ENCODE data around the gene TBX4.

TBX4 gene

DNA sequence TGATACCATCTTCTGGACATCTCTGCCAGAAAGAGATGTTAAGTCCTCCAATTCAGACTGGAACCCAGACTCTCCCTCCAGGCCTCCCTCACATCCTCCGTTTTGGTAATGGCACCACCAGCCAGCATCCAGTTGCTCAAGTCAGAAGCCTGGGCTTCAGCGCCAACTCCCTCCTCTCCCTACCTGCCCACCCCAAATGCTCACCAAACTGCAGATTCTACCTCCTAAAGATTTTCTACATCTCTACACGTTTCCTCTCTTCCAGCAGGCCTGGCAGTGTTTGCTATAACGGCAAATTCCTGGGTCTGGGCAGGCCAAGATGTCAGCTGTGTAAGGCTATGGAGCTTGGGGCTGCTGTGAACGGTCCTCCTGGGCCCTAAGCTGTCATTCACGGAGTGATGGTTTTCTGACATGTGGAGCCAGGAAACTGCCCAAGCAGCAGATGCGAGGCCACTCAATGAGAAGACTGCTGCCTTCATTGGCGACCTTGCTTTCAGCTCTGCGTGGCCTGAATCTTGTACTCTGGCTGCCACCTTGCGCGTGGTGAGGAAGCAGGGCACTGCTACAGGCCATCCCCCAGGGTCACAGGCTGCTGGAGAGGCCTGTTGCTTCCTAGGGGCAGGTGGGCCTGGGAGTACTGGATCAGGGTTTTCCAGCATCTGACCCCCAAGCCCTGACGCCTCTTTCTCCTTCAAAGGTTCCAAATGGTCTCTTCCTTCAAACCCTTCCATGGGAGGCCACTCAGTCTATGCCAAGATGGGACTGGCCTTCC is 37.7 kb downstream of the TBX4 start:
- TF ChIP-seq GATA3 (IDR thresholded peaks at IDR 0.05; ENCODE audit: low read depth, low read length), result no peak
- TF ChIP-seq GATA2 (IDR thresholded peaks at IDR 0.05; ENCODE audit: low read depth, low read length), result no peak

- TF ChIP-seq GATA3 (IDR thresholded peaks at IDR 0.05; ENCODE audit: low read depth, low read length) (no peak), GATA2 (IDR thresholded peaks at IDR 0.05; ENCODE audit: low read depth, low read length) (no peak)
These were observed 38.3 kb downstream of the TBX4 start for GRCh38 chr17:61490540-61490975.

DNA sequence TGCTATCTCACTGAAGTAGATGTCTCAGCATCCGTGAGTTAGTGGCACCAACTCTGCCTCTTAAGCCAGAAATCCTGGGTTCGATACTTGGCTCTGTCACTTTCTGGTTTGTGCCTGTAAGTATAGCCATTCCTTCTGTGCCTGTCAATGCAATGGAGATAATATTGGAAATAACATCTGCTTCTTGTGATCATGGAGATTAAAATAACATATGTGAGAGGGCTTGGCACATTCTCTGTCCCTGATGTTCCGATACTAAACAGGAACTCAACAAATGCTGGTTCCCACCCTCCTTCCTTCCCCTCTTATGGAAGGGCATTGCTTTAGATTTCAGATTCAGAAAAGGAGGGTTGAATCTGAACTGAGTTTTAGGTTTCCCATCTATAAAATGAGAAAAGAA is 39.8 kb downstream of the TBX4 start:
- TF ChIP-seq GATA3 (IDR thresholded peaks at IDR 0.05; ENCODE audit: low read depth, low read length), result peak; percentile 92
- peak; percentile 91 for TF ChIP-seq GATA2 (IDR thresholded peaks at IDR 0.05; ENCODE audit: low read depth, low read length)

DNA sequence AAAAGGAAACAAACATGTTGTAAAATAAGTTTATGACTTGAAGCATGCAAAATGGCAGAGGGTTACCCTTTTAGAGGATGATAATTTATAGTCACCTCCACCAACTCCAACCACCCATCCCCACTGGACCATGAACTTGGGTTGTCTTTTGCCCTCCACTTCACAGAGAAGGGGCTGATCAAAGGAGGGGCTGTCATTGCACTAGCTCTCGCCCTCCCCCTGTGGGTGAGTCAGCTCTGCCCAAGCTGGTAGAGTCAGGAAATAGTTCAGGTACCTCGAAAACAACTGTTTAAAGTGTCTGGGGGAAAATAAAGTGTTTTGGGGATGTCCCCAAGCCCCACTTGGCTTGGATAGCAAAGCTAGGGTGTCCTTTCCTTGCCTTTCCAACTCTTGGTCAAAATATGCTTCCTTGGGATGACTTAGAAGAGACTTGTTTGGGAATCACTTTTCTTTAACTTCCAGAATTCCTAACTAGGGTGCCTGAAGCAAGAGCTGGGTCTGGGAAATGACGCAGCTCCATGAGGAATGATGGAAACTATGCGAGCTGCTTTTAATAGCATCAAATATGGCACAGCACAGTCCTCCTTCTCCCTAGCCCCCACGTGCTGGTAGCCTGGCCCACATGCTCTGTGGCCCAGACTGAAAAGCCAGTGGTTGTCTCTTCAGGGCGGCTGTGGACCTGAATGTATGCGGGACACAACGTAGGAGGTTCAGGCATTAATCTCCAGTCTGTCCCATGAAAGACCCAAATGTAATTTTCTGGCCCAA is 40.7 kb downstream of the TBX4 start:
- no peak for TF ChIP-seq GATA2 (IDR thresholded peaks at IDR 0.05; ENCODE audit: low read depth, low read length)
- no peak for TF ChIP-seq GATA3 (IDR thresholded peaks at IDR 0.05; ENCODE audit: low read depth, low read length)

DNA sequence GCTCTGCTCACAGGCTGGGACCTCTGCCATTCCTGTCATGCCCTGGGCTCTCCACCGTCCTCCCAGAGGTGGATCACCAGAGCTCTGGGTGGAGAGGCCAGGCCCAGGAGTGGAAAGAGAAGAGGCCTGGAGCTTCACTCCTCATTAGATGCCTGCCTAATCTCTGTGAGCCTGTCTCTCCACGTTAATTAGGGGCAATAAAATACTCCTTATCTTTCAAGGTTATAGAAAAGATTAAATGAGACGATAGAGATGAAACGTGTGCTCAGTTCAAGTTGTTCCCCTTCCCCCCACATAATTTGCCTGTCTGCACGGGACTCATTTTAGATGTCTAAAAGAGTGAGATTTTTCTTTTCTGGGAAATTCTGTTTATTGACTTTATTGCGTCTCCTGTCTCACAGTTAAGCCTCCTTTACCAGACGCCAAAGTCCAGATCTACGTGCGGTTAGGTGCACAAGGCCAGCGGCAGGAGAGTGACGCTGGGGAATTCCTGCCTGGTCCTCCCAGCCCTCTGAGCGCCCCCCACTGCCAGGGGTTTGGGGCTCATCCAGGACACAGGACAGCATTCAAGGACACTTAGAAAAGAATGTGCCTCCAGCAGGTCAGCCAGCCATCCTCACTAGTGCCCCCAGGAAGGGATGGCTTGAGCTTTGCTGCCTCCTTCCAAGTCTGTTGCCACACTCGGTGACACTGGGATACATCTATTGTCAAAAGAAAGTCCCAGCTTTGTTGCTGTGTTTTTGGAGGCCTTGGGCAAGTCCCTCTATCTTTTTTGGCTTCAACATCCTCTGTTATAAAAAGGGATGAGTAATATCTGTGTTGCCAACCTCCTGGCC is 42.3 kb downstream of the TBX4 start:
- peak; percentile 40; the same call in 1 of the 2 replicates for TF ChIP-seq GATA2 (IDR thresholded peaks at IDR 0.05; ENCODE audit: low read depth, low read length)
- TF ChIP-seq GATA3 (IDR thresholded peaks at IDR 0.05; ENCODE audit: low read depth, low read length), result no peak

GRCh38 chr17:61495161-61495857 is 43.1 kb downstream of the TBX4 start:
- no peak for TF ChIP-seq GATA2 (IDR thresholded peaks at IDR 0.05; ENCODE audit: low read depth, low read length)
- TF ChIP-seq GATA3 (IDR thresholded peaks at IDR 0.05; ENCODE audit: low read depth, low read length), result no peak

- TF ChIP-seq GATA2 (IDR thresholded peaks at IDR 0.05; ENCODE audit: low read depth, low read length), result no peak
- TF ChIP-seq GATA3 (IDR thresholded peaks at IDR 0.05; ENCODE audit: low read depth, low read length), result no peak
These were observed 44.1 kb downstream of the TBX4 start for GRCh38 chr17:61496174-61496956.

DNA sequence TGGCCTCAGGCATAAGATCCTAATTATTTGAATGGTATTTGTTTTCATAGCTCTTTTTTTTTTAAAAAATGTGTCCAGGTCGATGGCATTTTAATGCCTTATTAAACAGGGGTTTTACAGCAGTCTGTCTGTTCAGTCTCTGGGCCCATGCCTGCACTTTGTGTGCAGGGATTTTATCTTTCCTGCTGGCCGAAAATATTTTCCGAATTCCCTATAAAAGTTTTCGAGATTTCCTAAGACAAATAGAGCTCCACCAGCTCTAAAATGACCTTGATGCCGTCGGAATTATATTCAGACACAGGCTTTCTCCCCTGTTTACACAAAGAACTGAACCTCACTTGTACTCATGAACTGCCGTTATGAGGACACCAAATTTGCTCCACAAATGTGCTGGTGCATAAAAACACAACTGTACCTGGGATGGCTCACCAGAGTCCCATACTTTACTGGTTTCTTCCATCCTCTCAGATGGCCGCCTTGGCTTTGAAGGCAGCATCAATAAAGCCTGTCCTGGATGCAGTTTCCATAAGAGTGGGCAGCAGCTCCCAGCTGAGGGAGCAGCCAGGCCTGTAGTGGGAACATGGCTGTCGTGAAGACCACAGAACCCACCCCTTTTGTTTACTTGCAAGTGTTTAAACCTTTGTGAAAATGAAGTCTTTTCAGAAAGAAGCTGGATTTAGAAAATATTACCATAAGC is 44.9 kb downstream of the TBX4 start:
- TF ChIP-seq GATA3 (IDR thresholded peaks at IDR 0.05; ENCODE audit: low read depth, low read length) (no peak), GATA2 (IDR thresholded peaks at IDR 0.05; ENCODE audit: low read depth, low read length) (no peak)

- TF ChIP-seq GATA3 (IDR thresholded peaks at IDR 0.05; ENCODE audit: low read depth, low read length) (no peak), GATA2 (IDR thresholded peaks at IDR 0.05; ENCODE audit: low read depth, low read length) (no peak)
These were observed 46.1 kb downstream of the TBX4 start for GRCh38 chr17:61498042-61498994.

GRCh38 chr17:61499632-61500031 is 47.4 kb downstream of the TBX4 start:
- TF ChIP-seq GATA2 (IDR thresholded peaks at IDR 0.05; ENCODE audit: low read depth, low read length), result no peak
- TF ChIP-seq GATA3 (IDR thresholded peaks at IDR 0.05; ENCODE audit: low read depth, low read length), result no peak

DNA sequence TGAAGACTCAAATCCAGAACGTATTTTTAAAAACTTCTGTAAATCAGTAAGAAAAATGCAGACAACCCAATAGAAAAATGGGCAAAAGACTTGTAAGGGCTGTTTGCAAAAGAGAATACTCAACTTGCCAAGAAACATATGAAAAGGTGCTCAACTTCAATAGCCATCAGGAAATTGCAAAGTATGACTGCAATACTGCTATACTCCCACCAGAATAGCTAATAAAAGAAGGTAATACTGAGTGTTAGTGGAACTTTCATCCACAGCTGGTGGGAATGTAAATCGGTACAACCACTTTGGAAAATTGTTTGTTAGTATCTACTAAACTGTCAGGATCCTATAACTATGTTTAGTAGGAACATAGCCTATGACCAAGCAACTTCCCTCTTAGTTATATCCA is 48.1 kb downstream of the TBX4 start:
- TF ChIP-seq GATA2 (IDR thresholded peaks at IDR 0.05; ENCODE audit: low read depth, low read length) (no peak), GATA3 (IDR thresholded peaks at IDR 0.05; ENCODE audit: low read depth, low read length) (no peak)
